Stimulated activated CD8-positive, alpha-beta memory T cell treated with anti-CD3 and anti-CD28 coated beads, Interleukin-15, amount 100 ng/mL, for 1 hour (primary cell): Measurements from ENCODE around the gene RAB40A.

ENCODE experiments used
- DNase-seq: peaks from one replicate; pipeline ENCODE4 v3.0.0-alpha.2; 2020; ENCODE audit warnings: low read depth

RAB40A gene, protein sequence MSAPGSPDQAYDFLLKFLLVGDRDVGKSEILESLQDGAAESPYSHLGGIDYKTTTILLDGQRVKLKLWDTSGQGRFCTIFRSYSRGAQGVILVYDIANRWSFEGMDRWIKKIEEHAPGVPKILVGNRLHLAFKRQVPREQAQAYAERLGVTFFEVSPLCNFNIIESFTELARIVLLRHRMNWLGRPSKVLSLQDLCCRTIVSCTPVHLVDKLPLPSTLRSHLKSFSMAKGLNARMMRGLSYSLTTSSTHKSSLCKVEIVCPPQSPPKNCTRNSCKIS

DNA sequence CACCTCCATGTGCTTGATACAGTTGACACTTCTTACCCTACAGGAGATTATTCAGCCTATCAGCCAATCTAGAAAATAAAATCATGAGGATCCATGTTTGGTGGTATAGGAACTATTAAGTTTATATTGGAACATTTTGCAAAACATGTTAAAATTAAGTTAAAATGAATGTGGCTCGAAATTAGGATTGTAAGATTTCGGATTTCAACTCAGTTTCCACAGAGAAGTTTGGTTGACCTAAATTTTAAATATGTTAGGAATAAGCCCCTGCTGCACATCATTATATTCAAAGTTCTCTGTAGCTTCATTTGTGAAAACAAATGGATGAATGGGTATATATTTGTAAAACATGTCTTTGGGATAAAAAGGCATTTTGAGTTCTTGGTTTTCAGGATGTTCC, at the start of gene RAB40A:
Gene RAB40A, minus strand, starts transcription at position 101 of the 400 bp plus-strand sequence. CDS start 18,733 bp downstream, outside the sequence.
- no peak for DNase-seq

DNA sequence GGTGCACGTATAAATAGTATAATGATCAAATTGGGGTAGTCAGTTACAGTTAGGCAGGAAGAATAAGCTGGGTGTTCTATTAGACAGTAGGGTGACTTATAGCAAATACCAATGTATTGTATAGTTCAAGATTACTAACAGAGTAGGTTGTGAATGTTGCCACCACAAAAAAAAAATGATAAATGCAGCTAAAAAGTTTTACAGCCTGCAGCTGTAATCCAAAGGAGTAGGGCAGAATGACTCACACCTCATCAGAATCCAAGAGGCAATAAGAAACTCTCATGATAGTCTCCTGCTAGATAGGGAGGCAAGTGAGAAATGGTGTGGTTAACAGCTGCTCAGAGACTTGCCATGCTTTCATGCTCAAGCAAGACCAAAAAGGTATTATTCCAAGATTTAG, 46.5 kb upstream of the RAB40A start:
- no peak for DNase-seq

DNA sequence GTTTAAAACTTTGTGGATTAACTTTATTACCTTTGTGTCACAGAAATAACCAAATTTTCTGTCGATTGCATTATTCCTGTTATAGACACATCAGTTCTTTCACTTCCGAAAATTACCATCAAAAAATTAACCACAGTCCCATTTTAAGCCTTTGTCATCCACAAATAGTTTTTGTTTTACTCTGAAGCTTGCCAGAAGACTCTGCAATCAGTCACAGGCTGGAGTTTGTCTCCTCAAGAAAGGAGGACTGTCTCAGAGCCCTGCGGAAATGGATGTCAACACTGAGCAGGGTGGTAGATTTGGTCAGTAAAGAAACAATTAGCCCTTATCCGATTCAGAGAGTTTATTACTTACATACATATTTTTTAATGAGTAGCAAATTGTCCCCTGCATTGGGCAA, 45.9 kb upstream of the RAB40A start:
- no peak for DNase-seq

DNA sequence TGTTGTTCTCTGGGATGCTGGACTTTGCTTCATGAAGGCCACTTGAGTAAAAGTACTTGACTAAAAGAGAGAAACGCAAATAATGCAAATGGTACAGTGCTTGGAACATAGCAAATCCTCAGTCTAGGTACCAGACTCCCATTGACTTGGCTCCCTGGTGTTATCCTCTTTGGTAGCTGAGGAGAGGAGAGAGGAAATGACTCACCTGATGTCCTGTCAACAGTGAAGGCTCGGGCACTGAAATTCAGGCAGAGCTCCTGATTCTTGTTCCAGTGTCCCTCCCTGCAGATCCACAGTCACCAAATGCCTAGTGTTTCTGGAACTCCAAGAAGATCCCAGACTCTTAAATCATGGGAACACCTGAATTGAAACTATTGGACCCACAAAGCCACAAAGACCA, 43.5 kb upstream of the RAB40A start:
- no peak for DNase-seq

DNA sequence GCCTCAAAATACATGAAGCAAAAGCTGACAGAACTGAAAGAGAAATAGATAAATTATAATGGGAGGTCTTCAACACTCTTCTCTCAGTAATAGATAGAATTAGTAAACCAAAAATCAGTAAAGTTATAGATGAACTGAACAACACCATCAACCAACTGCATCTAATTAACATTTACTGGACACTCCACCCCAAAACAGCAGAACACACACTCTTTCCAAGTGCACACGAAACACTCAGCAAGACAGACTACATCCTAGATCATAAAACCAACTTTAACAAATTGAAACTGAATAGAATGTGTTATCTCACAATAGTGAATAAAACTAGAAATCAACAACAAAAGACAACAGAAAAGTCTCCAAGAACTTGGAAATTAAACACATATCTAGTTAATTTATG, 41.0 kb upstream of the RAB40A start:
- DNase-seq: no peak

DNA sequence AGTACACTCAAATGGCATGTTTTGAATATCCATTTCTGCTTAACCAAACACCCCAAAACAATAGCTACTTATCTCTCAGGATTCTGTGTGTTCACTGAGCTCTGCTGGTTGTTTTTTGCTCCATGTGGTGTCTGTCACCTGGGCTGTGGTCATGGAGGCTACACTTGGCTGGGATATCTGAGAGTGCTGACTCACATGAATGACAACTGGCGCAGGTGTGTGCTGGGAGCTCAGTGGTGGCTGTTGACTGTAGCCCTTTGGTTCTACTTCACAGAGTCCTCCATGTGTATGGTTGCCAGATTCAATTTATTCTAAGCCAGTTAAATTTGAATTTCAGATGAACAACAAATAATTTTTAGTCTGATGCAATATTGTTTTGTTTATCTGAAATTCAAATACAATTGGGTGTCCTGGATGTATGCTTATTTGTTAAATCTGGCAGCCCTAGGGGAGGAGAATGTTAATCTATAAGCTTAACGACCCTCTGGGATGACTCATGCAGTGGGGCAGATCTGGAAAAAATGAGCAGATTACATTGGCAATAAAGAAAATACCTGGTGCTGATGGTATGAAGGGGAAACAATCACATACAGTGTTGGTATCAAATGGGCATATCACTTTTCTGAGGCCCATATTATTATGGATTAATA, 37.8 kb upstream of the RAB40A start:
- no peak for DNase-seq

DNA sequence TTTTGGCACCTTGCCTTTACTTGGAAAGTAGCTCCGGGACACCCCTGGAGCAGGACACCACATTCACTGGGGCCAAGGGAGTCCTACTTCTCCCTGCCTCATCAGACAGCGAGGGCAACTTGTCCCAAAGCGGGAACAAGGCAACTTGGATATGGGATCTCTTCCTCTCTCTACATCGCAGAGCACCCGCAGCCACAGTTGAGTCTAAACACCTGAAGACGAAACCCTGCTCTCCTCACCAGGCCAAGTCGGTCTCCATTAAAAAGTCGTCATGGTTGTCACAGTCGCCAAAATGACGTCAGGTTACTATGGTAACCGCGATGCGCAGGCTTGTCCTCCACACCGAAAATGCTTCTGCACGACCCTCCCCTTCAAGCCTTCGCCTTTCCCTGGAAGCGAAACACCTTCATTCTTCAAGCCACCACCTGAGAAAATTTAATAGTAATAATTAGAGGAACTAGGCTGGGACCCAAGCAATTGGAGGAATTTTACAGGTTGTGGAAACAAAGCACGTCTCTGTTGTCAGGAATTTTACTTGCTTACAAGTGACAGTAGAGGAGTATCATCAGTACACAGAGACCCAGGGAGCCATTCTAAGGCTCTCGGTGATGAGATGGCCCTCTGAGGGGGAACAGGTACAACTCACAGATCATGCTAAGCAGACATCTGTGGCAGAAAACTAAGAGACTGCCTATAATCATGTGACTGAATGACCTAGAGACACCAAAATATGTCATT, 35.6 kb upstream of the RAB40A start:
- peak; percentile 25 for DNase-seq

DNA sequence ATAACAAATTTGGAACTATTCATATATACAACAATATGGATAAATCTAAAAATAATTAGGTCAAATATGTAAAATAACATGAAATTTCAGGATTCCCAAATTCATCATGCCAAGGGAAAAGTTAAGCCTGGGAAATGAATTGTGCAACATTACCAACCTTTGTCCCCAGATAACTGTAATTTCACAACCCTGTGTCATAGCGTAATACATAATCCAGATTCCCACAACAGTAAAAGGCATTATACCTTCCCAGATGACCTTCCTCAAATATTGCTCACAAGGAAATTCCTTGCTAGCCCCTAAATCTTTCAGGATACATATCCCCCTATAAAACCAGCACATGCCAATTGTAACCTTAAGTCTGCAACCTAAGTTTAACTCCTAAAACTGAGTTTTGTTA, 32.9 kb upstream of the RAB40A start:
- DNase-seq: no peak

DNA sequence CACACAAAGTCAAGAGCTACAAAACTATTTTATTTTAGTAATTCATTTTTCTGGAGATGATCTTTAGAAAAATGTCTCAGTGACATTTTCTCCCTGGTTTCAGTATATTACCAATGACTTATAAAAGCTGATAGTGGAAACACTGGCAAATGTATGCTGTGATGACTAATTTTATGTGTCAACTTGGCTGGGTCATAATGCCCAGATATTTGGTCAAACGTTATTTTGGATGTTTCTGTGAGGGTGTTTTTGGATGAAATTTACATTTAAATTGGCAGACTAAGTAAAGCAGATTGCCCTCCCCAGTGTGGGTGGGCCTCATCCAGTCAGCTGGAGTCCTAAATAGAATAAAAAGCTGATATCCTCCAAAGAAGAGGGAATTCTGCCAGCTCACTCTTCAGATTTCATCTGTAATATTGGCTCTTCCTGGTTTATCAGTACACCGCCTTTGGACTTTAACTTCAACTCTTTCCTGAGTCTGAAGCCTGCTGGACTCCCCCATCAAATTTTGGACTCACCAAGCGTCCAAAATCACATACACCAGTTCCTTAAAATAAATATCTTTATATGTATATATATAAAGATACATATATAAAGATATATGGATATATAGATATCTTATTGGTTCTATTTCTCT, 31.2 kb upstream of the RAB40A start:
- DNase-seq: no peak

DNA sequence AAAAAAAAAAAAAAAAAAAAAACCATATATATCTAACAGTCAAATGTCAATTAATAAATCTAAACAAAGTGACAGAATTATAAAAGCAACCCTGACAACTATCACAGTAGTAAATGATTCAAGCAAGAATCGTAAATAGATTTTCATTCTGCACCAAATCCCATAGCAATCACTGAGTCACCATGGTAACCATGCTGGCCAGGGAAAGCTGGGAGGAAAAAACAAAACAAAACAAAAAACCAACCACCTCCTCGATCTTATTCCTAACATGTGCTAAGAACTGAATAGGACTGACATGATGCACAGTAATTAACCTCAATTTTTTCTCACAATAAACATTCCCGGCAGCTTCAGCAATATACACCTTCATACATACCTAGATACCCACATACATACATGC, 30.6 kb upstream of the RAB40A start:
- DNase-seq: no peak

DNA sequence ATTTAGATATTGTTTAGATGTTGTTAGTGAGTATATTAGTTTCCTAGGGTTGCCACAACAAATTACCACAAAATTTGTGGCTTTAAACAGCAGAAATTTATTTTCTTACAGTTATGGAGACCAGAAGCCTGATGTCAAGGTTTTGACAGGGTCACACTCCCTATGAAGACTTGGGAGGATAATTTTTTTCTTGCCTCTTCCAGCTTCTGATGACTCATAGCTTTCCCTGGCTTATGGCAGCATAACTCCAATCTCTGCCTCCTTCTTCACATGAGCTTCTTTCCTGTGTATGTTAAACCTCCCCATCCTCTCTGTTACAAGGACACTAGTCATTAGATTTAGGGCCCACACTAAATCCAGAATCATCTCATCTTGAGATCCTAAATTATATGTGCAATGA, 20.9 kb upstream of the RAB40A start:
- DNase-seq: no peak

DNA sequence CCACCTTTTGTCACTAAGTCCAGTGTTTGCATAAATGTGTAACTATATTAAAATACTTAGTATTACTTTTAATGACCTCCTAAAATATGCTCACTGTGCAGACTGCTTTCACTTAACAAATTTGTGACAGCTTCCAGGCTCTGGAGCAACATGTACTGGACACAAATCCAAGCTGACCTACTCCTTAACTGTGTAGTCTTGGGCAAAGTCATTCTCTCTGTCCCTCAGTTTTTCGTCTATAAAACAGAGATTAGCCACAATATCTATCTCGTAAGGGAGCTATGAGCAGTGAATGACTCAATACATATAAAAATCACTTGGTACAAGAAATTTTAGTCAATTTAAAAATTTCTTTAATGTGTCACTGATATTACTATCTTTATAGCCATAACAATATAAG, 20.4 kb upstream of the RAB40A start:
- DNase-seq: no peak

DNA sequence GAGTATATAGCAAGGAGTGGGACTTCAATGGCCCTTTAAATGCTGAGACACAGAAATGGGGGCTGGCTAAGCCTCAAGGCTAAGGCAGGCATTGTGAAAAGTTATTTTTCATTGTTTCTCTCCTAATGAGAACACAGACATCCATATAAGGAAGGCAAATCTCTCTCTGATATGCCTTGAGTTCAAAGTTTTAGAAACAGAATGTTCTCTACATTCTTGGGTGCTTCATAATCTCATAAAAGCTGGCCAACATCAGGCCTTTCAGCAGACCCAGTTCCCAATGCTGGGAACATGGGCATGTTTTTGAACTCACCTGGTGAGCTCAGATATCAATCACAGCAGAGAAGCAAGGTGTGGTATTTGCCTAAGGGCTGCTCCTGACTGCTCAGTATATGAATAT, 19.4 kb upstream of the RAB40A start:
- no peak for DNase-seq

DNA sequence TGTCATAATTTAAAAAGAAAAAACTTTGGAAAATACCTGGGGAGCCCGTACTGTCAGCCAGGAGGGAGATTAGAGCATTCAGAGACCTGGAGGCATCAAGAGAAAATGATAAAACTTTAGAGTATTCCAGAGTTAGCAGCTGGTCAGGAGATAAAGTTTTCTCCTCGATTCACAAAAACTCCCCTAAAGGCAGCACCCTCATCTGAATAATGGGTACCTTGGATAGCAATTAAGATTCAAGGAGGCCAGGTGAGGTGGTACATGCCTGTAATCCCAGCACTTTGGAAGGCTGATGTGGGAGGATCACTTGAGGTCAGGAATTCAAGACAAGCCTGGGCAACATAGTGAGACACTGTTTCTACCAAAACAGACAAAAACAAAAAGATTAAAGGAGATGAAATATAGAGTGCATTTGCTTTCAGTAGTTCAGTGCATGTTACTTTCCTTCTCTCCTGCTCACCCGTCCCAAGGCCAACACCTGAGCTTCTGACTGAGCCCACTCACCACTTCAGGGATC, 18.6 kb upstream of the RAB40A start:
- DNase-seq: no peak

DNA sequence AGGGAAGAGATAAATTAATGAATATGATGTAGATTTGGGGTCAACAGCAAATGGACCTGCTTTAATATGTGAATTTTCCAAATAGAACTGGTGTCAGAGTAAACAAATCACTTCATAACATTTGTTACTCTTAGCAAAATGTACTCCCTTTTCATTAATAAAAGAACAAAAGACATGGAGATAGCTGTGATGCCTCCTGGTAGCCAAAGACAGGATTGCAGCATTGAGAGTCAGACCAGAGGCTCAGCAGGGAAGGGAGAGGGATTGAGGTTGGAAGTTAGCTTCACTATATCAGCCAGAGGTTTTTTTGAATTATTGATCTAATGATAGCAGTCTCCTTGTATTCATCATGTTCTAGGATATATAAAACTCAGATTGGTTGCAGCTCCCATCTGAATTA, 17.4 kb upstream of the RAB40A start:
- DNase-seq: no peak

DNA sequence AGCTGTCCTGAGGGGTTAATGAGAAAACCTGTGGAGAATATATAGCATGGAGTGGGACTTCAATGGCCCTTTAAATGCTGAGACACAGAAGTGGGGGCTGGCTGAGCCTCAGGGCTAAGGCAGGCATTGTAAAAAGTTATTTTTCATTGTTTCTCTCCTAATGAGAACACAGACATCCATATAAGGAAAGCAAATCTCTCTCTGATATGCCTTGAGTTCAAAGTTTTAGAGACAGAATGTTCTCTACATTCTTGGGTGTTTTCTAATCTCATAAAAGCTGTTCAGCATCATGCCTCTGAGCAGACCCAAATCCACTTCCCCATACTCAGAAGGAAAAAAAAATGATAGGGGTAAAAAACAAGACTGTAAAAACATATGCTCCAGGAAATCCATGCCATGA, 16.8 kb upstream of the RAB40A start:
- no peak for DNase-seq

DNA sequence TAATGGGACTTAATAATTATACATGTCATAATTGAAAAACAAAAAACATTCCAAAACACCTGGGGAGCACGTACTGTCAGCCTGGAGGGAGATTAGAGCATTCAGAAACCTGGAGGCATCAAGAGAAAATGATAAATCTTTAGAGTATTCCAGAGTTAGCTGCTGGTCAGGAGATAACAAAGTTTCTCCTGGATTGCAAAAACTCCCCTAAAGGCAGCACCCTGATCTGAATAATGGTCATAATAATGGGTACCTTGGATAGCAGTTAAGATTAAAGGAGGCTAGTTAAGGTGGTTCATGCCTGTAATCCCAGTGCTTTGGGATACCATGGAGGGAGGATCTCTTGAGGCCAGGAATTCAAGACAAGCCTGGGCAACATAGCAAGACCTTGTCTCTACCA, 15.9 kb upstream of the RAB40A start:
- DNase-seq: no peak

DNA sequence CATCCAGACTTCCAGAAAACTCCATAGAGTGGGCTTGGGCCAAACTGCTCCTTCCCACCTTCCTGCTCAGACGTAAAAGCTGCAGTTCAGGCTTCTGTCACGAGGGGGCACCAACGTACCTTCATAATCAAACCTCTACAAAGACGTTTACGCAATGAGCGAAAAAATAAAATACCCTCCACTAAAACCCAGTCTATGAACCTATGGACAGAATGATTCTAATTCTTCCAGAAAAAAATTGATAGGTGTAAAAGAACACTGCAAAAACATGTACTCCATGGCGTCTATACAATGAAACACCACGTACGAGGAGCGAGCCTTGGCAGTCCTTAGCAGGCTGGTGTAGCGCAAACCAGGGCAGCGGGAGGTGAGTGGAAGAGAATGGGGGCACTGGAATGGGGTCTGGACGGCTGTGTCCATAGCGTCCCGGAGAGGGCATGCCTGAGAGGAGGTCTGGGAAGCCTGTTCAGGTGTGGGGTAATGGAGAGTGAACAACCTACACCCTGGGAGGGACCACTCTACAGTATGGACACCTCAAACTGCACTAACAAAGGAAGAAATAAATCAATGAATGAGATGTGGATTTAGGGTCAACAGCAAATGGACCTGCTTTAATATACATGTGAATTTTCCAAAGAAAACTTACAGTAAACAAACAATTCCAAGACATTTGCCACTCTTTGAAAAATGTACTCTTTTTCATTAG, 14.4 kb upstream of the RAB40A start:
- peak; percentile 45 for DNase-seq

DNA sequence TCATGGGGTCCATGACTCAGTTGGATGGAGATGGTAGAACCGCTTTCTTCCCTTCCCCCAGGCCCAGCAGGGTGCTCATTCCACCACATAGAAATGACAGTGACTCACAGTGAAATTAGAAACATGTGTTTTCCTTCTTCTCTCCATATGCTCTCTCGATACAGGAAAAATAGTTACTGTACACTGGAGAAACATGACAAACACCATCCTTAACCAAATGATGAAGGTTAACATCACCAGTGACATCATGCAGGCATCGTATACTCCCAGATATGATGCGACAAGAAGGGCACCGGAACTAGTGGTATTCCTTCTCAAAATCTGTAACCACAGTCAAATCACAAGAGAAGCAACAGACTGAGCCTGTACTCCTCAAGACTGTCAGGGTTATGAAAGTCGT, 11.7 kb upstream of the RAB40A start:
- no peak for DNase-seq

DNA sequence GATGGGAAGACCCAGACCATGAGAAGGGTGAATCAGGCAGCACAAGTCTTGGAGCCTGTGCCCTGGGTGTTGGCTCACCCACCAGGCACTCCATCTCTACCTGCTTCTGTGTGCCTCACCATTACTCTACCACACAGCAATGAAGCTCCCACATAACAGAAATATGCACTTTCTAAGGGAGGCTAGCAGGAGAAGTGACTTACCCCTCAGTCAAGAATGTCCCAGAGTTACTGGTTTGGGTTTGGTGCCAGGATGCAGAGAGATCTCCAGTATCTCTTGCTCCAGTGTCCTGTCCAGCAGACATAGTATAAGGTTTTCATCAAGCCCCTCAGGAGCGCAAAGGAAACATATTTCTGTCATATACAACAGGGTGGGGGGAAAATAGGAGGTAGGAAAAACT, 11.3 kb upstream of the RAB40A start:
- no peak for DNase-seq

DNA sequence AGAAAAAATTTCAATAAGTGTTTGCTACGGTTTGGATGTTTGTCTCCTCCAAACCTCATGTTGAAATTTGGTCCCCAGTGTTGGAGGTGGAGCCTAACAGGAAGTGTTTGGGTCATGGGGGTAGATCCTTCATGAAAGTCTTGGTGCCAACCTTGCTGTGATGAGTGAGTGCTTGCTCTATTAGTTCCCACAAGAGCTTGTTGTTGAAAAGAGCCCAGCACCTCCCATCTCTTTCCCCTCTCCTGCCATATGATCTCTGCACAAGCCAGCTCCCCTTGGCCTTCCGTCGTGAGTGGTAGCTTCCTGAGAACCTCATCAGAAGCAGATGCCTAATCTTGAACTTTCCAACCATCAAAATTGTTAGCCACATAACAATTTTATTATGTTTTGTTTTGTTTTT, 10.3 kb upstream of the RAB40A start:
- DNase-seq: no peak

DNA sequence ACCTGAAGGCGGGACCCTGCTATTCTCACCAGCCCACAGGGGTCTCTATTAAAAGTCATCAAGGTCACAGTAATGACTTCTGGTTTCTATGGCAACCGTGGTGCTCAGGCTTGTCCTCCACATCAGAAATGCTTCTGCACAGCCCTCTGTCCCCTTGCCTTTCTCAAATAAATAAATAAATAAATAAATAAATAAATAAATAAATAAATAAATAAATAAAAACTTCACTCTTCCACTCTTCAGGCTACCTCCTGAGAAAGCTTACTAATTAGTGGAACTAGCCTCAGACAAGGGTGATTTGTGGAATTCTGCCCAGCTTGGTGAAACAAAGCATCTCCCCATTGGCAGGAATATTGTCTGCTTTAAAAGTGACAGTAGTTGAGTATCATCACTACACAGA, 5.5 kb upstream of the RAB40A start:
- no peak for DNase-seq
